Natural killer cell (primary cell): ENCODE results near the gene PHLPP1. TPM values are rescaled to one million over a fixed set of nuclear protein-coding genes. Genes with fewer than 3 reads are reported as not detected.
A peak's percentile ranks its signal among the peaks of the same experiment; 100 is the strongest.

Experiments used
- ATAC-seq, 3 donors: fragments of 150-1000 bp in 2 of 3; fragments of 200-7000 bp in 1 of 3; cut with Tn5 transposase; 1 replicate in 1 of 3; 2 replicates in 2 of 3; pipeline ENCODE4 v1.10.0; 2021; ENCODE audit warnings: mild to moderate bottlenecking in 2 of 3, moderate library complexity in 2 of 3
- DNase-seq, 2 donors: peaks; one replicate each; pipeline versions ENCODE4 v3.0.0 to v3.0.0-alpha.2; 2013 to 2021; ENCODE audit warnings: mixed read lengths in 1 of 2
- H3K27ac ChIP-seq: one replicate; pipeline ENCODE4 v1.5.1; 2013; ENCODE audit warnings: mild to moderate bottlenecking, low read length
- H3K27me3 ChIP-seq: one replicate; pipeline ENCODE4 v1.6.1; 2013; ENCODE audit warnings: low read length; ENCODE audit not compliant: control insufficient read depth, insufficient read depth
- H3K36me3 ChIP-seq: one replicate; pipeline ENCODE4 v1.6.1; 2013; ENCODE audit warnings: low read length; ENCODE audit not compliant: control insufficient read depth, insufficient read depth
- H3K4me1 ChIP-seq: one replicate; pipeline ENCODE4 v1.6.1; 2013; ENCODE audit warnings: low read length; ENCODE audit not compliant: control insufficient read depth, insufficient read depth
- H3K4me3 ChIP-seq: one replicate; pipeline ENCODE4 v1.5.1; 2013; ENCODE audit warnings: low read length
- H3K9me3 ChIP-seq: one replicate; pipeline ENCODE4 v1.6.1; 2013; ENCODE audit warnings: low read length; ENCODE audit not compliant: control insufficient read depth, insufficient read depth
- H3K27ac Mint-ChIP-seq, 2 donors: one replicate each; pipeline ENCODE4 v1.8.0; 2022; ENCODE audit warnings: mild to moderate bottlenecking in 2 of 2, mixed read lengths in 2 of 2, moderate library complexity in 1 of 2
- H3K27me3 Mint-ChIP-seq, 2 donors: one replicate each; pipeline ENCODE4 v1.8.0; 2022; ENCODE audit warnings: low read depth in 2 of 2, mixed read lengths in 2 of 2
- H3K36me3 Mint-ChIP-seq: one replicate; pipeline ENCODE4 v1.8.0; 2022; ENCODE audit warnings: mixed read lengths
- H3K4me1 Mint-ChIP-seq, 2 donors: one replicate each; pipeline ENCODE4 v1.8.0; 2022; ENCODE audit warnings: mixed read lengths in 2 of 2
- H3K4me3 Mint-ChIP-seq: one replicate; pipeline ENCODE4 v1.8.0; 2022; ENCODE audit warnings: mild to moderate bottlenecking, moderate library complexity, mixed read lengths
- H3K9me3 Mint-ChIP-seq, 2 donors: one replicate each; pipeline ENCODE4 v1.8.0; 2022; ENCODE audit warnings: mixed read lengths in 2 of 2
- WGBS: methylation state at CpG from one replicate; pipeline ENCODE4 v1.1.7; 2013; ENCODE audit warnings: missing lambda C conversion rate; ENCODE audit not compliant: insufficient coverage; 5-methylcytosine and 5-hydroxymethylcytosine counted together
- intact Hi-C: fragments of 100-400 bp; cut with micrococcal nuclease; formaldehyde crosslinking; loops from one replicate; pipeline ENCODE4 v1.14.2; 2022
- total RNA-seq, 4 donors: library from RNA; stranded (reverse); fragments of 120-200 nt in 1 of 4; gene quantifications; one replicate each; pipeline versions ENCODE4 v1.2.3 to v1.2.4, GENCODE V29; 2013 to 2022
- TF ChIP-seq, protein P1 (sequence below): fragments of 200-600 bp; IDR thresholded peaks from one replicate; pipeline ENCODE4 v1.8.0; 2022; ENCODE audit warnings: antibody characterized with exemption

PHLPP1 gene
- total RNA-seq, 3 donors from 2014 or later (not counting 1 experiment from before 2014, with no cell fraction given), result 12.1 to 14.8 (median 12.2) TPM

DNA sequence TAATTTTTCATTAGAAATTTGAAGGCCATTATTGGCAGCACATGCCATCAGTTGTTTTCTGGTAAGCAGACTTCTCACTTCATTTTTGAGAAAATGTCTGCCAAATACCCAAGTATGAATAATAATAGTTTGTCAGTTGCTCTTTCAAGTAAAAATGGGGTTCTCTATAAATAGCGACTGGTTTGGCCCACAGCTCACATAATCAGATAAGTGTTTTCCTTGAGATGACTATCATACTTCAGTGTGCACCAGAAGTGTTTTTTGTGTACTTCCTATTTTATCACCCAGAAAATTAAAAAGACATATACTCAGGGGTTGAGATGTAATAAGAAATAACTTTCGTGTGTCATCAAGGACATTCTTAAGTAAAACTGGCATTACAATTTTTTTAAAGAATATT lies 147.1 kb downstream of the PHLPP1 start:
- intact Hi-C loops, result no loop called here
- DNase-seq, result no peak
- no peaks in the 10 kb centered on the region for H3K27me3 Mint-ChIP-seq
- H3K27ac Mint-ChIP-seq, result no peak overlapping the region
- no peak overlapping the region for H3K4me3 ChIP-seq
- H3K4me1 Mint-ChIP-seq, result peaks cover 0 to 16% of the 10 kb centered on the region in 2 donors
- no peaks in the 10 kb centered on the region for H3K27me3 ChIP-seq
- no peaks in the 10 kb centered on the region for H3K9me3 ChIP-seq
- WGBS, result 40% methylated on average over 1 of the region's 2 CpGs
- no peak overlapping the region for H3K4me3 Mint-ChIP-seq
- H3K27ac ChIP-seq, result no peak overlapping the region
- ATAC-seq, result no peak
- no peaks in the 10 kb centered on the region for H3K36me3 Mint-ChIP-seq
- H3K36me3 ChIP-seq, result no peaks in the 10 kb centered on the region
- H3K9me3 Mint-ChIP-seq, result no peaks in the 10 kb centered on the region
- peaks cover 7% of the 10 kb centered on the region for H3K4me1 ChIP-seq
- TF ChIP-seq, protein P1, sequence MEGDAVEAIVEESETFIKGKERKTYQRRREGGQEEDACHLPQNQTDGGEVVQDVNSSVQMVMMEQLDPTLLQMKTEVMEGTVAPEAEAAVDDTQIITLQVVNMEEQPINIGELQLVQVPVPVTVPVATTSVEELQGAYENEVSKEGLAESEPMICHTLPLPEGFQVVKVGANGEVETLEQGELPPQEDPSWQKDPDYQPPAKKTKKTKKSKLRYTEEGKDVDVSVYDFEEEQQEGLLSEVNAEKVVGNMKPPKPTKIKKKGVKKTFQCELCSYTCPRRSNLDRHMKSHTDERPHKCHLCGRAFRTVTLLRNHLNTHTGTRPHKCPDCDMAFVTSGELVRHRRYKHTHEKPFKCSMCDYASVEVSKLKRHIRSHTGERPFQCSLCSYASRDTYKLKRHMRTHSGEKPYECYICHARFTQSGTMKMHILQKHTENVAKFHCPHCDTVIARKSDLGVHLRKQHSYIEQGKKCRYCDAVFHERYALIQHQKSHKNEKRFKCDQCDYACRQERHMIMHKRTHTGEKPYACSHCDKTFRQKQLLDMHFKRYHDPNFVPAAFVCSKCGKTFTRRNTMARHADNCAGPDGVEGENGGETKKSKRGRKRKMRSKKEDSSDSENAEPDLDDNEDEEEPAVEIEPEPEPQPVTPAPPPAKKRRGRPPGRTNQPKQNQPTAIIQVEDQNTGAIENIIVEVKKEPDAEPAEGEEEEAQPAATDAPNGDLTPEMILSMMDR, result no peak

DNA sequence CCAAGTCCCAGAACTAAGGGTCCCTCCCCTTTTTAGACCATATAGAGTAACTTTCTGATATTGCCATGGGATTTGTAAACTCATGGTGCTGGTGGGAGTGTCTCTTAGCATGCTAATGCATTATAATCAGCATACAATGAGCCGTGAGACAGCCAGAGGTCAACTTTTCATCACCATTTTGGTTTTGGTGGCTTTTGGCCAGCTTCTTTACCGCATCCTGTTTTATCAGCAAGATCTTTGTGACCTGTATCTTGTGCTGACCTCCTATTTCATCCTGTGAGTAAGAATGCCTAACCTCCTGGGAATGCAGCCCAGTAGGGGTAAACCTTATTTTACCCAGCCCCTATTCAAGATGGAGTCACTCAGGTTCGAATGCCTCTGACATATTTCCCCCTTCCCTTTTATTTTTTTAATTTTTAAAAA lies 148.2 kb downstream of the PHLPP1 start:
- H3K36me3 Mint-ChIP-seq, result no peaks in the 10 kb centered on the region

DNA sequence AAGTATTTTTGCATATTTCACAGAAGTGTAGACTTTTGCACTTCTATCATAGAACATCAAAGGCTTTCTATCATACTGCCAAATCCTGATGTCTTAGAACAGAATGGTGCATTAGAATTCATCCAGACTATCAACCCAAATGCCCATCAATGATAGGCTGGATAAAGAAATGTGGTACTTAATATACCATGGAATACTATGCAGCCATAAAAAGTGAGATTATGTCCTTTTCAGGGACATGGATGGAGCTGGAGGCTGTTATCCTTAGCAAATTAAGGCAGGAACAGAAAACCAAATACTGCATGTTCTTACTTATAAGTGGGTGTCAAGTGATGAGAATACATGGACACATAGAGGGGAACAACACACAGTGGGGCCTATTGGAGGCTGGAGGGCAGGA lies 150.2 kb downstream of the PHLPP1 start:
- H3K4me1 ChIP-seq, result peaks cover 13% of the 10 kb centered on the region
- Mint-ChIP-seq H3K4me1 (peaks cover 14 to 33% of the 10 kb centered on the region in 2 donors), H3K4me3 (no peak overlapping the region), H3K27me3 (no peaks in the 10 kb centered on the region), H3K27ac (no peak overlapping the region), H3K9me3 (no peaks in the 10 kb centered on the region), H3K36me3 (no peaks in the 10 kb centered on the region)
- H3K9me3 ChIP-seq, result no peaks in the 10 kb centered on the region
- no peak for DNase-seq
- no peak for ATAC-seq
- intact Hi-C loops, result no loop called here
- H3K27me3 ChIP-seq, result no peaks in the 10 kb centered on the region
- H3K27ac ChIP-seq, result no peak overlapping the region
- no peaks in the 10 kb centered on the region for H3K36me3 ChIP-seq
- TF ChIP-seq, protein P1, result no peak
- no peak overlapping the region for H3K4me3 ChIP-seq

More for the DNA sequence above, 148.2 kb downstream of the PHLPP1 start:
- WGBS, result 37% methylated on average over 2 of the region's 3 CpGs
- Histone ChIP-seq H3K4me3 (no peak overlapping the region), H3K4me1 (peaks cover 7% of the 10 kb centered on the region), H3K9me3 (no peaks in the 10 kb centered on the region), H3K27me3 (no peaks in the 10 kb centered on the region), H3K36me3 (no peaks in the 10 kb centered on the region), H3K27ac (no peak overlapping the region)
- Mint-ChIP-seq H3K4me1 (peaks cover 0 to 16% of the 10 kb centered on the region in 2 donors), H3K4me3 (no peak overlapping the region), H3K27me3 (no peaks in the 10 kb centered on the region), H3K27ac (no peak overlapping the region), H3K9me3 (no peaks in the 10 kb centered on the region)
- intact Hi-C loops, result no loop called here
- no peak for DNase-seq
- ATAC-seq, result no peak
- TF ChIP-seq, protein P1, result no peak

DNA sequence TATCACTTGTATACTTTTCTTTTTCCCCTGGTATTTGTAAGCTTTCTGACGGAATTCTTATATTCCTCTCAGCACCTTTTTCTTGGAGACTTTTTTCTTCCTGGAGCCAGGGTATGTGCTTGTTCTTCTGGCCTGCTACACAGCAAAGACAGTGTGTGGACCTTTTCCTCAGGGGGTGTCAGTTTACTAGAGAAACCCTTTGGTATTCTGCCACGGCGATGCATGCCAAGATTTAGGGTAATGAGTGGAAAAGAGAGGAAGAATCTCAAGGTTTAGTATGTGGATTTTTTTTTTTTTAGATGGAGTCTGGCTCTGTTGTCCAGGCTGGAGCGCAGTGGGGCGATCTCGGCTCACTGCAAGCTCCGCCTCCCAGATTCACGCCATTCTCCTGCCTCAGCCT lies 152.2 kb downstream of the PHLPP1 start:
- DNase-seq (no peak), ATAC-seq (no peak)
- H3K4me1 ChIP-seq, result peaks cover 13% of the 10 kb centered on the region
- H3K36me3 ChIP-seq, result no peaks in the 10 kb centered on the region
- intact Hi-C loops, result no loop called here
- peaks cover 14 to 30% of the 10 kb centered on the region in 2 donors for H3K4me1 Mint-ChIP-seq
- no peaks in the 10 kb centered on the region for H3K27me3 Mint-ChIP-seq
- no peak overlapping the region for H3K27ac ChIP-seq
- H3K27ac Mint-ChIP-seq, result peak overlapping the region in 1 of 2 donors; percentile 0
- no peak overlapping the region for H3K4me3 ChIP-seq
- no peaks in the 10 kb centered on the region for H3K36me3 Mint-ChIP-seq
- WGBS, result 99% methylated on average over 8 of the region's 8 CpGs
- H3K9me3 ChIP-seq, result no peaks in the 10 kb centered on the region
- H3K4me3 Mint-ChIP-seq, result no peak overlapping the region
- TF ChIP-seq, protein P1, result no peak
- no peaks in the 10 kb centered on the region for H3K9me3 Mint-ChIP-seq
- no peaks in the 10 kb centered on the region for H3K27me3 ChIP-seq
